Activated naive CD8-positive, alpha-beta T cell treated with anti-CD3 and anti-CD28 coated beads, Interleukin-2, amount 50 U/mL, for 16 hours (primary cell): Measurements from ENCODE around the gene KRI1.

Experiments
- DNase-seq: peaks from one replicate; pipeline ENCODE4 v3.0.0-alpha.2; 2020; ENCODE audit warnings: low read depth, low spot score

The KRI1 gene

DNA sequence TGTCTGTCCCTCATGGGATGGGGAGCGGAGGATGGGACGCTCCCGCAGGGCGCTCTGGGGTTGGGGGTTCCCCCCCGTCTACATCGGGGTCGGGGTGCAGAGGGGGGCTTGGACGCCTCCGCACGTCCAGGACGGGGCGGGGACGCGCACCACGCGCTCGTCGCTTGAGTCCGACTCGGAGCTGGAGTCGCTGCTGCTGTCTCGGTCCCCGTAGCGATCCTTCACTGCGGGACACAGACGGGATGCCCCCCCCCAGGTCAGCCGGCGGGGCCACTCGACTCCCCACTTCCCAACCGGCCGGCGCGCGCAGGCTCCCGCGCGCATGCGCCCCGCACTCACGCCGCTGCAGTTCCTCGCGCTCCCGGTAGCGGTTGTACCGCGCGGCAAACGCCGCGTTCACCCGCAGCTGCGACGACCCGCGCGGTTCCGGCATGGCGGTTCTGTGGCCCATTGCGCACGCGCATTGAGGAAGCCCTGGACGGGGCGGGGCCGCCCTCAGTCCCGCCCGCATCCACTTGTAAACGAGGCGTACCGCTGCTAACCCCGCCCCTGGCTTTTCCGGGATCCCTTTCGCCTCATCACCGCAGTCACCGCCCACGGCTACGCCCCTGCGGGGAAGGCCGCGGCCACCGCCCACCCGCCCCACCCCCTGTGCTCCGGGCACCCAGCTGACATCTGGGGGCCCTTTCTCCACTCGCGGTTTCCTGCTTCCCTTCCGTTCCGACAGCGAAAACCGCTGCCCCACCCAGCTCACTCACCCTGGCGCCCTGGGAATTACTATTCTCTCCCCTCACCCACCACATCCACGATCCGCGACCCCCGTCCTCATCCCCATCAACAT lies at the start of gene KRI1:
Gene KRI1, minus strand, starts transcription at position 444 of the 841 bp plus-strand sequence. Its CDS starts 11 bp downstream, at position 433.
- peak; percentile 92 for DNase-seq

DNA sequence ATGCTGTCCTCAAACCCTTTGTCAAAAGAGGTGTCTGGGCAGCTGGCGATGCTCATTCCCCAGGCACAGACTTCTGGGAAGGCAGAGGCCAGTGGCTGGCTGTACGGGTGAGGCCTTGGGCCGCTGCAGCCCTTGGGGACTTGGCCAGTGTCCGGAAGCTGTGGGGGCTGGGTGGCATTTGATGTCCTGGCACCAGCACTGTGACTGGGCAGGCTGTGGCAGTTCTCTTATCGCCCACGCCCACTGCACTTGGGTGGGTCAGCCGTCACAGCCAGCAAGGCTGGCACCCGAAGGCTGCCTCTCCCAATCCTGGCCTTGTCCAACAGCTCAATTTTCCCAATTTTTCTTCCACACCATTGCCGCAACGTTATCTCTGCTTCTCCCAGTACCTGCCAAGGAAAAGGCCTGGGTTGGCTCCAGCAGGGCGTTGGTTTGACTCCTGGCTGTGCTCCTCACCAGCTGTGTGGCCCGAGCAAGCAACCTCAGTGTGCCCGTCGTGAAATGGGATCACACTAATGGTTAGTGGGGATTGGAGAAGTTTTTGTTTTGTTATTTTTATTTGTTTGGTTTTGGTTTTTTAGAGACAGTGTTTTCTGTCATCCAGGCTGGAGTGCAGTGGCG lies 46.8 kb upstream of the KRI1 start:
- no peak for DNase-seq

DNA sequence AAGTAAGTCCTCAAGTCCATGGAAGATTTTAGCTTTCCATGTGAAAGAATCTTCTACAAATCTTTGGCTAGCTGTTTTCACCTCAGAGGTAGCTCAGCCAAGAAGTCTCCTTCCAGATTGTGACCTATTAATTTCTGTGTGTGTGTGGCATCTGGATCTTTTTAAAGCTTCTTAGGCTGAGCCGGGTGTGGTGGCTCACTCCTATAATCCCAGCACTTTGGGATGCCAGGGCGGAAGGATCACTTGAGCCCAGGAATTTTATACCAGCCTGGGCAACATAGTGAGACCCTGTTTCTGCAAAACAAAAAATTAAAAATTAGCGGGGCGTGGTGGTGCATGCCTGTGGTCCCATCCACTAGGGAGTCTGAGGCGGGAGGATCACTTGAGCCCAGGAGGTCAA lies 46.1 kb upstream of the KRI1 start:
- no peak for DNase-seq

DNA sequence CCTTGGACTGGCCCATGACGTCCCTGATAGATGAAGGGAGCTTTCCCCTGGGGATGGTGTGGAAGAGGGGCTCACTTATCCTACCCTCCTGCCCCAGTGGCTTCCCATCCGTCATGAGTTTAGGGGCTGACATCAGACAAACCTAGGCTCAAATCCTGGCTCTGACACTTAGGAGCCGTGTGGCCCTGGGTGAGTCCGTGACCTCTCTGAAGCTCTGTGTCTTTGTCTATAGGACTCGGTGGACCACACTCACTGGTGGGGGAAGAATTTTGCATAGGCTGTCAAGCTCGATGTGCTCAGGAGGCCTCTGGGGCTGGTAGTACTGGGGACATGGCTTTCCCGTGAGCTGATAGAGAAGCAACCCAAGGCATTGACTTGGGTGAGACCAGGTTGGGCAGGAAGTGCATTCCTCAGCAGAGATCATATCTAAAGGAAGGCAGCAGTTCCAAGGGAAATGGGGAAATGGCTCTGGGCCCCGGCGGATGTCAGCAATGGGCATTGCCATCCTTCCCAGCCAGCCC lies 38.7 kb upstream of the KRI1 start:
- DNase-seq: no peak

DNA sequence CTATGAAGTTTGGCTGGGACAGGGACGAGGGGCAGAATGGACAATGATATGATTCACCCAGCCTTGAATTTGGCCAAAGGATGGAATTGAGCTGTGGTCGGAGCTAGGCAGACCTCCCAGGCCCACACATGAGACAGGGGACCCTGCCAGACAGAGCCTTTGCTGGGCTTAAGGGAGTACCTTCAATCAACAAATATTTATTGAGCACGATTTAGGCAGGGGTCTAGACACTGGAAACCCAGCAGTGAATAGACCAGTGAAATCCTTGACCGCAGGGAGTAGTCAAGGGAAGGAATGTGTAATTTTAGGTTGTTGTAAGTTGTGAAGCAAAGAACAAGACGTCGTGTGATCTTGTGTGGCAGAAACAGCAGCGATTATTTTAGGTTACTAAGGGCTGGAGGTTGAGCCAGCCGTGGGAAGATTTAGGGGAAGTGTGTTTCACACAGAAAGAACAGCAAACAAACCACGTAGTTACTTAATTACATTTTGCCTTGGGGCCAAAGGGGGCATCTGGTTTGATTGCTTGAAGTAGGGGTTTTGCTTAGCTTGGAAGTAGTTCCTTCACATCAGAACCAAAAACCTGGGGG lies 38.2 kb upstream of the KRI1 start:
- no peak for DNase-seq

DNA sequence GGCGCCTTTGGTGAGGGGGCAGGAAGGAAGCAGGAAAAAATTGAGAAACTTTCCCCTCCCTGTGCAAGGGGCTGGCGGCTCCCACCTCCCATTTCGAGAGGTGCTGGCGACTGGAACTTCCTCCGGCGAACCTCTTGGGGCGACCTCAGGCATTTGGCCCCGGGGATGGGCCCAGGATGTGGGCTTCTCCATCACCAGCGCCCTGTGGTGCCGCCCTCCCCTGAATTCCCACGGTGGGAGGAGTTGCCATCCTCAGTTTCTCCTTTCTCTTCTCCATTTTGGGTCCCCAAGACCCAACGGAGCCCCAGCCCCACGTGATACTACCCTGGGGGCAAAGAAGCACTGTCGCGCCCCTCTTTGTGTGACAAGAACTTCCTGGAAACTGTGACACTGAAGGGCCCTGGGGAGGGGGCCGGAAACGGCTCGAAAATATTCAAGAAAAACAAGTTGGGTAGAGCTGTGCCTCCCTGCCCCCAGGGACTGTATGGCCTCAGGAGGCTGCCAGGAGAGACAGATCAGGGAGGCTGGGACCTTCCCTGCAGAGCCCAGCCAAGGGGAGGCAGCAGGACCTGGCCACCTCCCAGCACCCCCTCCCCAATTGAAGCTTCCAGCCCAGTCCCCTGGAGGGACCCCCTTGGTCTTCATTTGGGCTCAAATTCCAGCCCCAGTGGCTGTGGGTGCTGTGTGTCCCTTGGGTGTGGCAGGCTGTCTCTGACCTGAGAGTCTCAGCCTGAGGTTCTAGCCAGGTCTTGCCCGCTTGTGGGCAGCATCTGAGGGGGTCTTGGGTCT lies 37.5 kb upstream of the KRI1 start:
- peak; percentile 70 for DNase-seq

DNA sequence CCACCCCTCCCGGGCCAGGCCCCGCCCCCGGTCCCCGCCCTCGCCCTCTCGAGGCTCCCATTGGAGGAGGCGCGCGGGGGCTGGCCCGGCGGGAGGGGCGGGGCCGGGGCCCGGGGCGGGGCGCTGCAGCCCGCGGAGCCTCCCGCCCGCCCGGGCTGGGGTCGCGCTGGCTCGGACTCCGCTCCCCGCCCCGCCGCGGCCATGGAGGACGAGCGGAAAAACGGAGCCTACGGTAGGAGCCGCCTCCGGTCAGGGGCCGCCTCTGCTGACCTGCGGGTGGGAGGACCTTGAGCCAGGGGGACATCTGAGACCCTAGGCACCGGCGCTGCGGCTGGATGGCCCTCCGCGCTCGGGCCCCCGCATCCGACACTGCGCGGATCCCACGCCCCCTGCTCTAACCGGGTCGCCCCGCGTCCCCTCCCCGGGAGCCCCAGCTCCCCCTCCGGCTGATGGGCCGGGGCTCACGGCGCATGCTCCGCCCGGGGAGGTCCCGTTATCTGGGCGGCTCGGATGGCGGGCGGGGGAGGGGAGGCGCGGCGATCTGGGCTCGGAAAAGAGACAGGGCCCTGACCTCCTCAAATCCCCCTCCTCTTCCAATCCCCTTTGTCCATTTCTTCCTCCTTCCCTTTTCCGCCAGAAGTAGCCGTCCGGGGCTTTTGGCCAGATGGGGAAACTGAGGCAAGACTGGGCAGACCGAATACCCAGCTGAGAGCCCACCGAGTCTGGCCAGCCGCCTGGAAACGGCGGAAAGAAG lies 36.7 kb upstream of the KRI1 start:
- peak; percentile 84 for DNase-seq

DNA sequence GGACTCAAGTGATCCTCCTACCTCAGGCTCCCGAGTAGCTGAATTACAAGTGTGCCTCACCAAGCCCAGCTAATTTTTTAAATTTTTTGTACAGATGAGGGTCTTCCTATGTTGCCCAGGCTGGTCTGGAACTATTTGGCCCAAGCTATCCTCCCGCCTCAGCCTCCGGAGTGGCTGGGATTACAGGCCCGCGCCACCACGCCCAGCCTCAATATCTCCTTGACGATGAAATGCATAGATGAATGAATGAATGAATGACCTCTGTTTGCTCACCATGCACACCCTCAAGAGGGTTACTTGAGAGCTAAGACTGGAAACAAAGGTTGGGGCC lies 36.2 kb upstream of the KRI1 start:
- DNase-seq: no peak

DNA sequence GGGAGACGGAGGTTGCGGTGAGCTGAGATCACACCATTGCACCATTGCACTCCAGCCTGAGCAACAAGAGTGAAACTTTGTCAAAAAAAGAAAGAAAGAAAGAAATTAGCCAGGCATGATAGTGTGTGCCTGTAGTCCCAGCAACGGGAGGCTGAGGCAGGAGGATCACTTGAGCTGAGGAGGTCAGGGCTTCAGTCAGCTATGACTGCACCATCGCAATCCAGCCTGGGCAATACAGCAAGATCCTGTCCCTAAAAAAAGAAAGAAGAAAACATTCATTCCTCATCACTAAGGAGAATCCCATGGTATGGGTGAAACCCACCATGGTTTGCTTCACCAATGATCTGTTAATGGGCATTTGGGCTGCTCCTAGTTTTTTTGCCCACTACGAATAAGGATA lies 34.3 kb upstream of the KRI1 start:
- DNase-seq: no peak

DNA sequence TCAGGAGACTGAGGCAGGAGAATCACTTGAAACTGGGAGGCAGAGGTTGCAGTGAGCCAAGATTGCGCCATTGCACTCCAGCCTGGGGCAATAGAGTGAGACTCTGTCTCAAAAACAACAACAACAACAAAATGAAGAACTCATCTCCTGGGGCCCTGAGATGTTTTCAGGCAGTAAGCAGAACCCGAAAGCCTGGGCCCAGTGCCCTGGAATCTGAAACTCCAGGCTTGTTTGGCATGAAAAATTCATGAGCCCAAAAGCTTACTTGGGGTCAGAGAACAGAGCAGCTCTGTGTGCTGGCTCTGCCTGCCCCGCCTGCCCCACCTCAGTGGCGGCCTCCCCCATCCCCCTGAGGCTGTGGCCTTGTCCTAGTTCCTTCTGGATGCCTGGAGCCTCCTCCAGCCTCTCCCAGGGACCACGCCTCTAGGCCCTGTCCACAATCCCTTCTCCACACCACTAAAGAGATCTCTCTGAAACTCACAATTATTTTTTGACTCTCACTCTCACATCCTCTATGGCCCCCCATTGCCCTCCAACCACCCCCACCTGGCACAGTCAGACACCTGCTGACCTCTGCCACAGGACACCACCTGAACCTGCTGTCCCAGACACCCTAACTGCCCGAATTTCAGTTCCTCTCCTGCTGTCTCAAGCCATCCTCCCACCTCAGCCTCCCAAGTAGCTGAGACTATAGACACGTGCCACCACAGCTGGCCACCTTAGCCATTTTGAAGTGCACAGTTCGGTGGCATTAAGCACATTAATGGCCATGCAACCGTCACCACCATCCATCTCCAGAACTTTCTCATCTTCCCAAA lies 28.2 kb upstream of the KRI1 start:
- no peak for DNase-seq

DNA sequence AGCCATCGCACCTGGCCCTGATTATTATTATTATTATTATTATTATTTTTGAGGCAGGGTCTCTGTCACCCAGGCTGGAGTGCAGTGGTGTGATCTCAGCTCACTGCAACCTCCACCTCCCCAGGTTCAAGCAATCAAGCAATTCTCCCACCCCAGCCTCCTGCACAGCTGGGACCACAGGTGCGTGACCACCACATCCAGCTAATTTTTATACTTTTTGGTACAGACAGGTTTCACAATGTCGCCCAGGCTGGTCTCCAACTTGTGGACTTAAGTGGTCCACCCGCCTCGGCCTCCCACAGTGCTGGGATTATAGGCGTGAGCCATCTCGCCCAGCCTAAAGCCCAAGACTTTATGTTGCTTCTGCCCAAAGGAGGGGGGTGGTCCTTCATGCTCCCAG lies 27.3 kb upstream of the KRI1 start:
- DNase-seq: no peak

DNA sequence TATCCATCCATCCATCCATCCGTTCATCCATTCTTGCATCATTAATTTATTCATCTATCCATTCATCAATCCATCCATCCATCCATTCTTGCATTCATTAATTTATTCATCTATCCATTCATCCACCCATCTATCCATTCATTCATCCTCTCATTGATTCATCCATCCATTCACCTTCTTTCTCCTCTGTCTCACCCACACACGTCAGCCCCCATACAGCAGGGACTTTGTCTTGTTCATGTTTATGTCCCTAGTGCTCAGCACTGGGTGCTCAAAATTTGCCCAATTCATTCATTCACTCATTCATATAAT lies 22.0 kb upstream of the KRI1 start:
- DNase-seq: no peak

DNA sequence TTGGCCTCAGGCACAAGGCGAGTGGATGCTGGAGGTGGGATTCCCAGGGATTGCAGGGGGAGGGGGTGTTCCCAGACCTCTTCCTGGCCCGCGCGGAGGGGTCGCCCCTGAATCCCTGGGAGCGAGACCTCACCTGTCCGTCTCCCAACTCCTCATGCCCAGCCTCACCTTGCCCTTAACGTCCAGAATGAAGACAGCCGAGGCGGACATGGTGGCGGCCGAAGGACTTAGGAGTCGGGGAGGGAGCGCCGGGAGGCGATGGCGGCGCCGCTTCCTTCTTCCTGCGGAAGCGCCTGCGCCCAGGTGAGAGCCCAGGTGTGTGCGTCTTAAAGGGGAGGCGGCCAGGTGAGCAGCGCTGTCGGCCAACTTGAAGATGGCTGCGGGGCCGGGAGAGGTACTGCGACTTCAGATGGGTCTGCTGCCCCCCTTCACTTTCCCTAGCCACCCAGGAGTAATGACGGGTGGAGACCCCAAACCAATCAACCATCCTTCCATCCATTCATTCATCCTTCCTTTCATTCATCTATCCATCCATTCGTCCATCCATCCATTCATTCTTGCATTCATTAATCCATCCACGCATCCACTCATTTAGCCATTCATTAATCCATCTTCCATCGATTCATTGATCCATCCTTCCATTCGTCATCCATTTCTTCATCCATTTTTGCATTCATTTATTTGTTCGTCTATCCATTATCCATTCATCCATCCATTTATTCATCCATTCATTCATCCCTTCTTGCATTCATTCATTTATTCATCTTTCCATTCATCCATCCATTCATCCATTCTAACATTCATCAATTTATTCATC lies 21.4 kb upstream of the KRI1 start, which contains the start of gene AP1M2:
Gene AP1M2, minus strand, starts transcription at position 291 of the 817 bp plus-strand sequence. Its CDS starts 81 bp downstream, at position 210.
- DNase-seq: no peak

DNA sequence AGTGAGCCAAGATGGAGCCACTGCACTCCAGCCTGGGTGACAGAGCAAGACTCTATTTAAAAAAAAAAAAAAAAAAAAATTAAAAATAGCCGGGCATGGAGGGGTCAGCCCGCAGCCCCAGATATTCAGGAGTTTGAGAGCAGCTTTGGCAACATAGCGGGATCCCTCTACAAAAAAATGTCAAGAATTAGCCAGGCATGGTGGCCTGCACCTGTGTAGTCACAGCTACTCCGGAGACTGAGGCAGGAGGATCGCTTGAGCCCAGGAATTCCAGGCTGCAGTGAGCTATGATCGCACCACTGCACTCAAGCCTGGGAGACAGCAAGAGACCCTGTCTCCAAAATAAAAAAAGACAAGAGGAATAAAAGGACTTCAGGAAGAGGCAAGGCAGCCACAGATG lies 20.6 kb upstream of the KRI1 start:
- no peak for DNase-seq

DNA sequence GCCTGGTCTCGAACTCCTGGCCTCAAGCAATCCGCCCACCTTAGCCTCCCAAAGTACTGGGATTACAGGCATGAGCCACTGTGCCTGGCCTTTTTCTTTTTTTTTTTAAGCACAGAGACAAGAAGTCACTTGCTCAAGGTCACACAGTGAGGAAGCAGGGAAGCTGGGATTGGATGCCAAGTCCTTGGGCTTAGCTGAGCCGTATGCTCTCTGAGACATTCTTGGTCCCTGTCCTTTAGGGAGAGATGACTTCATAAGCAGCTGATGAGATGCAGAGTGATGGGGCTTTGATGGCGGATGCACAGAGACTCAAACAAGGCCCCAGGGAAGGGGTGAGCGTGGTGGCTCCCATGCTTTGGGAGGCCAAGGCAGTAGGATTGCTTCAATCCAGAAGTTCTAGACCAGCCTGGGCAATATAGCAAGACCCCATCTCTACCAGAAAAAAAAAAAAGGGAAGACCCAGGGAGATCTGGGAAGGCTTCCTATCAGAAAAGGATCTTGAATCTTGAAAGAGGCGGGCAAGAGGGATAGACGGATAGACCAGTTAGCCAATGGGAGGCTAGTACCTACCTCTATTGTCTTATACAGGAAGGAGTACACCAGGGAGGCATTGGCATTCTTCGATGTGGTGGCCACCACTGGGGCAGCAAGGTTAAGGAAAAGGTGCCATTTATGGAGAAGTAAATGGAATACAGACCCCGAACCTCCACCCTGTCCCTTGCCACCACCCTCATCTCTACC lies 17.4 kb upstream of the KRI1 start:
- no peak for DNase-seq

DNA sequence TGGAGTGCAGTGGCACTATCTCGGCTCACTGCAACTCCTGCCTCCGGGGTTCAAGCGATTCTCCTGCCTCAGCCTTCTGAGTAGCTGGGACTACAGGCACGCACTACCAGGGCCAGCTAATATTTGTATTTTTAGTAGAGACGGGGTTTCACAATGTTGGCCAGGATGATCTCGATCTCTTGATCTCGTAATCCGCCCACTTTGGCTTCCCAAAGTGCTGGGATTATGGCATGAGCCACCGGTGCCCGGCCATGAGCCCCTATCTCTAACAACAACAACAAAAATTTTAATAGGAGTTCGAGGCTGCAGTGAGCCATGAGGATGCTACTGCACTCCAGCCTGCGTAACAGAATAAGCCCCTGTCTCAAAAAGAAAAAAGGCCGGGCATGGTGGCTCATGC lies 16.3 kb upstream of the KRI1 start:
- no peak for DNase-seq

DNA sequence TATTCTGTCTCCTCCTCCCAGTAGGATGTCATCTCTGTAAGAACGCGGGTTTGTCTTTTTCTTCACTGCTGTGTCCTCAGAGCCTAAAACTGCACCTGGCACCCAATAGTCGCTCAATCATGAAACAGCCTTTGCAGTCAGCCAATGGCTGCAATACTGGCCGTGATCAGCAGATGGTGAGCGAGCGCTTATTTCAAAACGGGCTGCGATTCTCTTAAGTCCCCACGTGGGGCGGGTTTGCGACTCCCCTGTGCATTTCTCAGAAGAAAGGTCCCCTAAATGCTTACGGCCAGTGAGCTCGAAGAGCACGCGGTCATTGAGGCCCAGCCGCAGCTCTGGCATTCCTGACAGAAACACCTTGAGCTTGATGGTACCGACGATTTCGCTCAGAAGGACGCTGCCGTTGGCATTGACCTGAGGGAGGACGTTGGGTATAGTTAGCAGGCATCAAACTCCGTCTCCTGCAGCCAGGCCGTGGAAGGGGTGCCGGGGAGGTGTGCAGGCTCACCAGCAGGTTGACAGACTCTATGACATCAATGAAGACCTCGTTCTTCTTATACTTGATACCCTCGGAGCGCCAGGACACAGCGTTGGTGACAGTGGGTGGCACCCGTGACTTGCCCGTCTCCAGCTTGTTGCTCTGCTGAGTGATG lies 15.3 kb upstream of the KRI1 start:
- DNase-seq: peak; percentile 82

DNA sequence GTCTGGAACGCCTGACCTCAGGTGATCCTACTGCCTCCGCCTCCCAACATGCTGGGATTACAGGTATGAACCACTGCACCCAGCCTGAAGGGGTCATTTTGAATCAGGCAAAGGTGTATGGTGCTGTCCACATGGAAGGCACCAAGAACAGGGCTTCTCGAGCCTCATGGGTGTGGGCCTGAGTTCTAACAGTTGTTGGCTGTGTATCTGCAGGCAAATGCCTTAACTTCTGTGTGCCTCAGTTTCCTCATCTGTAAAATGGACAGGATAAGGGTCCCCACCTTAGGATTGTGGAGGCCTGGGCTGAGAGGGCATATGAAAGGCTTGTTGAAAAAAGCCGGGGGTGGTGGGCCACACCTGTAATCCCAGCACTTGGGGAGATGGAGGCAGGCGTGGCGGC lies 12.1 kb upstream of the KRI1 start:
- DNase-seq: no peak
